ENCODE measurements around the gene NELL1.

The NELL1 gene

DNA sequence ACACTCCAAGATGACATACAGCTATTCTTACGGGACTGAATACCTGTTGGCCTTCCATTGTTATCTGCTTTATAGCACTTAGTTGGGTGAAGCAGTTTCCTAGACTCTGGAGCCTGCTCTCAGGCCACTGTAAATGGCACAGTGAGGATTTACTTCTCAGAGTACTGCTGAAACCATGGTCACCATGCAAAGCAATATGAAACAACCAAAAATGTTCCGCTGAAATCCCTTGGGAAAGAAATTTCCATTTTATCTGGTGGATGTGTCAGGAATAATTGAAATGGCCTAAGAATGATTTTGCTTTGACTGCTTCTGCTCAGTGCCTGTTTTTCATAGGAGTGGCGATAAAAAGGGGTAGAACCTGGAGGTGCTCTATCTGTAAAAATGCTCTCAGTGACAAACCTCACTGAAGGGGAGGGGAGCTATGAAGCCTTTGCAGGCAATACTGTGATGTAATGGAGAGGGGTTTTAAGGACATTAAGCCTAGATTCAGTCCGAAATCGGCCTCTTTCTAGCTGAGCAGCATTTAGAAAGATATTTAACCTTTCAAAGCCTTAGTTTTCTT lies 871.9 kb downstream of the NELL1 start:
- Histone ChIP-seq H4K20me1 (ENCODE audit: insufficient read depth, low read length) (no peaks in the 10 kb centered on the region), H3K4me1 (ENCODE audit: insufficient read depth, low read length) (no peaks in the 10 kb centered on the region), H3K79me2 (ENCODE audit: insufficient read depth, low read length) (no peaks in the 10 kb centered on the region), H3K4me3 (ENCODE audit: low read depth in 1 of 2, low read length in 2 of 2) (no peak overlapping the region), H3K4me2 (ENCODE audit: insufficient read depth, low read length) (no peak overlapping the region), H3K27ac (ENCODE audit: low read length) (no peak overlapping the region), H3K9me3 (ENCODE audit: insufficient read depth, low read length, severe bottlenecking) (no peaks in the 10 kb centered on the region), H3K9ac (ENCODE audit: low read depth, low read length) (no peak overlapping the region), H3K27me3 (ENCODE audit: insufficient read depth, low read length, poor library complexity) (no peaks in the 10 kb centered on the region), H3K36me3 (ENCODE audit: insufficient read depth, low read length) (no peaks in the 10 kb centered on the region), H2AFZ (ENCODE audit: low read depth, low read length) (no peak overlapping the region)
- ATAC-seq (ENCODE audit: insufficient read depth, low read depth) (no peak), DNase-seq (no peak)
- TF ChIP-seq EZH2 (IDR thresholded peaks at IDR 0.05; ENCODE audit: borderline replicate concordance, low read depth, low read length, severe bottlenecking), result no peak
- TF ChIP-seq CTCF (IDR thresholded peaks at IDR 0.05; ENCODE audit: borderline replicate concordance, extremely low read depth, low read length, poor library complexity, severe bottlenecking), result no peak

DNA sequence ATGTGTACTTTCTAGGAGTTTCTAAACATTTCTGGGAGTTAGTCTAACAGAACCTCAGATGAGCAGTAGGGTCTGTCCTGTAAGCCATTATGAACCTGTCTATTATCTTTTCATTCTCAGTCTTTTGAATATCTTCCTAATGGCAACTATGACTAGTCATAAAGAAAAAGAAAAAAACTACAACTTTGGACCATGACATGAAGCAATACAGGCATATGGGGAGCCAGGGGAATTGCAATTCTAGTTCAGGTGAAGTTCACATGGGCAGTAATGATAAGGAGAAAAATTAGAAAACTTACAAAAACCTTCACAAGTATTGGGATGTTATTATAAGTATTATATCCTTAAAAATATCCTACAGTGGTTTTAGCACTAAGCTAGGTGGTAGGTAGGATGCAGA lies 874.5 kb downstream of the NELL1 start:
- Histone ChIP-seq H3K27me3 (ENCODE audit: insufficient read depth, low read length, poor library complexity) (no peaks in the 10 kb centered on the region), H3K27ac (ENCODE audit: low read length) (no peak overlapping the region), H3K4me1 (ENCODE audit: insufficient read depth, low read length) (no peaks in the 10 kb centered on the region), H3K9me3 (ENCODE audit: insufficient read depth, low read length, severe bottlenecking) (no peaks in the 10 kb centered on the region), H3K79me2 (ENCODE audit: insufficient read depth, low read length) (no peaks in the 10 kb centered on the region), H2AFZ (ENCODE audit: low read depth, low read length) (no peak overlapping the region), H3K9ac (ENCODE audit: low read depth, low read length) (no peak overlapping the region), H3K4me3 (ENCODE audit: low read depth in 1 of 2, low read length in 2 of 2) (no peak overlapping the region), H3K36me3 (ENCODE audit: insufficient read depth, low read length) (no peaks in the 10 kb centered on the region), H3K4me2 (ENCODE audit: insufficient read depth, low read length) (no peak overlapping the region), H4K20me1 (ENCODE audit: insufficient read depth, low read length) (no peaks in the 10 kb centered on the region)
- DNase-seq (no peak), ATAC-seq (ENCODE audit: insufficient read depth, low read depth) (no peak)
- TF ChIP-seq CTCF (IDR thresholded peaks at IDR 0.05; ENCODE audit: borderline replicate concordance, extremely low read depth, low read length, poor library complexity, severe bottlenecking) (no peak), EZH2 (IDR thresholded peaks at IDR 0.05; ENCODE audit: borderline replicate concordance, low read depth, low read length, severe bottlenecking) (no peak)

DNA sequence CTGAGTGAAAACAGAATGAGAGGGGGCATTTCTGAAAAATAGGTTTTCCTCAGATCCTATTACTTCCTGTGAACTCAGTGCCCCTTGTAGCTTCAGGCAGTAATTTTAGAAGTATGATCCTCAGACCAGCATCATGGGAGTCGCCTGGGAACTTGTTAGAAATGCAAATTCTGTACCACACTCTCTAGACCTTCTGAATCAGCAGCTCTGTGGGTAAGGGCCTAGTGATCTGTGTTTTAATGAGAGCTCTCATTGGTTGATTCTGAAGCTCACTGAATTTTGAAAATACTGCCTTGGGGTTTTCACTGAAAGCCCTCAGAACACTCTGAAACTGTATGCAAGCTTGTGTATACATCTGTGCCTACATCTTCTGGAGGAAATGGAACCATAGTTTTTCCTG lies 876.3 kb downstream of the NELL1 start:
- Histone ChIP-seq H3K36me3 (ENCODE audit: insufficient read depth, low read length) (no peaks in the 10 kb centered on the region), H3K4me2 (ENCODE audit: insufficient read depth, low read length) (no peak overlapping the region), H3K9ac (ENCODE audit: low read depth, low read length) (no peak overlapping the region), H3K4me1 (ENCODE audit: insufficient read depth, low read length) (no peaks in the 10 kb centered on the region), H3K9me3 (ENCODE audit: insufficient read depth, low read length, severe bottlenecking) (no peaks in the 10 kb centered on the region), H3K79me2 (ENCODE audit: insufficient read depth, low read length) (no peaks in the 10 kb centered on the region), H3K27me3 (ENCODE audit: insufficient read depth, low read length, poor library complexity) (no peaks in the 10 kb centered on the region), H2AFZ (ENCODE audit: low read depth, low read length) (no peak overlapping the region), H3K27ac (ENCODE audit: low read length) (no peak overlapping the region), H3K4me3 (ENCODE audit: low read depth in 1 of 2, low read length in 2 of 2) (no peak overlapping the region), H4K20me1 (ENCODE audit: insufficient read depth, low read length) (no peaks in the 10 kb centered on the region)
- ATAC-seq (ENCODE audit: insufficient read depth, low read depth) (no peak), DNase-seq (no peak)
- TF ChIP-seq CTCF (IDR thresholded peaks at IDR 0.05; ENCODE audit: borderline replicate concordance, extremely low read depth, low read length, poor library complexity, severe bottlenecking) (no peak), EZH2 (IDR thresholded peaks at IDR 0.05; ENCODE audit: borderline replicate concordance, low read depth, low read length, severe bottlenecking) (no peak)

DNA sequence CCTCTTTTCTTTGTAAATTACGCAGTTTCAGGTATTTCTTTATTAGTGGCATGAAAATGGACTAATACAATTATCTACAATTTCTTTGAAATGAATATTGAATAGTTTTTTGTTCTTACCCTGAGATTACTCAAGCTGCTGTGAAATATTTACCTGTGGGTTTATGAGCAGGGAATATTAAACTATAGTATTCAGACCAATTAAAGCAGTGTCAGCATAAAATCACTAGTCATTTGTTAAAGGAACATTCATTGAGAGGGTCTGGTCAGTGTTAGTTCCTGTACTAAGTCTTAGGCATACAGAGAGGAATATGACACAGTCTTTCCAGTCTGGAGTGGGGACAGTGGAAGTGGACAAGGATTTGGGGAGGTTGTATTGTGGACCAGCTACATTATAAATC lies 877.3 kb downstream of the NELL1 start:
- no peak overlapping the region for H3K4me3 ChIP-seq (ENCODE audit: low read depth in 1 of 2, low read length in 2 of 2)
- H3K4me2 ChIP-seq (ENCODE audit: insufficient read depth, low read length), result no peak overlapping the region
- H4K20me1 ChIP-seq (ENCODE audit: insufficient read depth, low read length), result no peaks in the 10 kb centered on the region
- TF ChIP-seq EZH2 (IDR thresholded peaks at IDR 0.05; ENCODE audit: borderline replicate concordance, low read depth, low read length, severe bottlenecking) (no peak), CTCF (IDR thresholded peaks at IDR 0.05; ENCODE audit: borderline replicate concordance, extremely low read depth, low read length, poor library complexity, severe bottlenecking) (no peak)
- H3K79me2 ChIP-seq (ENCODE audit: insufficient read depth, low read length), result no peaks in the 10 kb centered on the region
- ATAC-seq (ENCODE audit: insufficient read depth, low read depth) (no peak), DNase-seq (no peak)
- H3K27ac ChIP-seq (ENCODE audit: low read length), result no peak overlapping the region
- H3K27me3 ChIP-seq (ENCODE audit: insufficient read depth, low read length, poor library complexity), result no peaks in the 10 kb centered on the region
- no peaks in the 10 kb centered on the region for H3K4me1 ChIP-seq (ENCODE audit: insufficient read depth, low read length)
- no peak overlapping the region for H2AFZ ChIP-seq (ENCODE audit: low read depth, low read length)
- H3K36me3 ChIP-seq (ENCODE audit: insufficient read depth, low read length), result no peaks in the 10 kb centered on the region
- H3K9ac ChIP-seq (ENCODE audit: low read depth, low read length), result no peak overlapping the region
- no peaks in the 10 kb centered on the region for H3K9me3 ChIP-seq (ENCODE audit: insufficient read depth, low read length, severe bottlenecking)
